GM12878 (cell line): ENCODE results near the gene CALML4.

ENCODE experiments used
- CHD1 ChIP-seq: IDR thresholded peaks from 2 replicates; pipeline ENCODE4 v1.6.1; 2012; ENCODE audit warnings: low read depth, low read length, improper control_type of control experiment
- CHD4 ChIP-seq: fragments of 200-600 bp; sonication (generic); IDR thresholded peaks from 2 replicates; pipeline ENCODE4 v1.6.1; 2016; ENCODE audit warnings: mild to moderate bottlenecking
- POLR2A ChIP-seq: IDR thresholded peaks from 2 replicates; pipeline ENCODE4 v1.6.1; 2011; ENCODE audit warnings: low read depth, mild to moderate bottlenecking, low read length
- POLR2AphosphoS5 ChIP-seq: IDR thresholded peaks from 2 replicates; pipeline ENCODE4 v1.6.1; 2011; ENCODE audit warnings: mild to moderate bottlenecking, low read length, inconsistent platforms
- TARDBP ChIP-seq: IDR thresholded peaks from 2 replicates; pipeline ENCODE4 v1.6.1; 2016; ENCODE audit warnings: borderline replicate concordance
- ZNF274 ChIP-seq: IDR thresholded peaks from one replicate; pipeline ENCODE4 v1.8.0; 2011; ENCODE audit not compliant: insufficient read length, insufficient read depth
- TF ChIP-seq, protein P1 (sequence below), 3 experiments: IDR thresholded peaks in 2 of 3; conservative IDR thresholded peaks in 1 of 3; 2 replicates each; pipeline ENCODE4 v1.5.1; 2011; ENCODE audit warnings: low read depth in 3 of 3, low read length in 3 of 3, mild to moderate bottlenecking in 3 of 3, control low read depth in 2 of 3, moderate library complexity in 2 of 3, inconsistent platforms in 1 of 3, mixed read lengths in 1 of 3; ENCODE audit not compliant: control insufficient read depth in 2 of 3, insufficient read depth in 1 of 3; ENCODE audit errors: extremely low read depth in 1 of 3
- TF ChIP-seq, protein P2 (sequence below): fragments of 450-650 bp; conservative IDR thresholded peaks from 2 replicates; pipeline ENCODE4 v1.6.1; 2017; ENCODE audit warnings: mild to moderate bottlenecking, moderate library complexity
- TF ChIP-seq, protein P3 (sequence below): IDR thresholded peaks from 2 replicates; pipeline ENCODE4 v1.6.1; 2012; ENCODE audit warnings: mild to moderate bottlenecking, low read depth, low read length

DNA sequence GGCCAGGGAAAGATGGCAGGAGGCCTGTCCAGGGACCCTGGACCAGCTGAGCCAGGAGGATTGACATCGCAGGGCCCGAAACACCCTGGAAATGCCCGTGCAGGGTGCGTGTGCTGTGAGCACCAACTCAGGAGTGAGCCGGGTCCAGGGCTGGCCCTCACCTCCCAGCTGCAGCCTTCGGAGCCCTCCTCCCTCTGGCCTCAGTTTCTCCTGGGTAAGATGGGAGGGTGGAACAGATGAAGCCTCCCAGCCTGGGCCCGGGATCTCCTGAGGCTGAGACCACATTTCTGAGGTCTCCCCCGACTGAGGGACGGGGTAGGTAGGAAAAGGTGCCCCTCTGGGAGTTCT is 5.3 kb upstream of the CALML4 start:
- TF ChIP-seq TARDBP (no peak), POLR2AphosphoS5 (no peak), ZNF274 (no peak), POLR2A (peak; percentile 16; the same call in 1 of the 2 replicates), CHD4 (no peak), CHD1 (no peak)
- TF ChIP-seq, protein P1, sequence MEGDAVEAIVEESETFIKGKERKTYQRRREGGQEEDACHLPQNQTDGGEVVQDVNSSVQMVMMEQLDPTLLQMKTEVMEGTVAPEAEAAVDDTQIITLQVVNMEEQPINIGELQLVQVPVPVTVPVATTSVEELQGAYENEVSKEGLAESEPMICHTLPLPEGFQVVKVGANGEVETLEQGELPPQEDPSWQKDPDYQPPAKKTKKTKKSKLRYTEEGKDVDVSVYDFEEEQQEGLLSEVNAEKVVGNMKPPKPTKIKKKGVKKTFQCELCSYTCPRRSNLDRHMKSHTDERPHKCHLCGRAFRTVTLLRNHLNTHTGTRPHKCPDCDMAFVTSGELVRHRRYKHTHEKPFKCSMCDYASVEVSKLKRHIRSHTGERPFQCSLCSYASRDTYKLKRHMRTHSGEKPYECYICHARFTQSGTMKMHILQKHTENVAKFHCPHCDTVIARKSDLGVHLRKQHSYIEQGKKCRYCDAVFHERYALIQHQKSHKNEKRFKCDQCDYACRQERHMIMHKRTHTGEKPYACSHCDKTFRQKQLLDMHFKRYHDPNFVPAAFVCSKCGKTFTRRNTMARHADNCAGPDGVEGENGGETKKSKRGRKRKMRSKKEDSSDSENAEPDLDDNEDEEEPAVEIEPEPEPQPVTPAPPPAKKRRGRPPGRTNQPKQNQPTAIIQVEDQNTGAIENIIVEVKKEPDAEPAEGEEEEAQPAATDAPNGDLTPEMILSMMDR (IDR thresholded peaks at IDR 0.05 in 2 of 3, conservative IDR thresholded peaks at IDR 0.05 in 1 of 3; ENCODE audit: control insufficient read depth in 2 of 3, extremely low read depth in 1 of 3, insufficient read depth in 1 of 3, low read depth in 3 of 3, low read length in 3 of 3), result no peak
- TF ChIP-seq, protein P2, sequence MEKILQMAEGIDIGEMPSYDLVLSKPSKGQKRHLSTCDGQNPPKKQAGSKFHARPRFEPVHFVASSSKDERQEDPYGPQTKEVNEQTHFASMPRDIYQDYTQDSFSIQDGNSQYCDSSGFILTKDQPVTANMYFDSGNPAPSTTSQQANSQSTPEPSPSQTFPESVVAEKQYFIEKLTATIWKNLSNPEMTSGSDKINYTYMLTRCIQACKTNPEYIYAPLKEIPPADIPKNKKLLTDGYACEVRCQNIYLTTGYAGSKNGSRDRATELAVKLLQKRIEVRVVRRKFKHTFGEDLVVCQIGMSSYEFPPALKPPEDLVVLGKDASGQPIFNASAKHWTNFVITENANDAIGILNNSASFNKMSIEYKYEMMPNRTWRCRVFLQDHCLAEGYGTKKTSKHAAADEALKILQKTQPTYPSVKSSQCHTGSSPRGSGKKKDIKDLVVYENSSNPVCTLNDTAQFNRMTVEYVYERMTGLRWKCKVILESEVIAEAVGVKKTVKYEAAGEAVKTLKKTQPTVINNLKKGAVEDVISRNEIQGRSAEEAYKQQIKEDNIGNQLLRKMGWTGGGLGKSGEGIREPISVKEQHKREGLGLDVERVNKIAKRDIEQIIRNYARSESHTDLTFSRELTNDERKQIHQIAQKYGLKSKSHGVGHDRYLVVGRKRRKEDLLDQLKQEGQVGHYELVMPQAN, result no peak
- TF ChIP-seq, protein P3, sequence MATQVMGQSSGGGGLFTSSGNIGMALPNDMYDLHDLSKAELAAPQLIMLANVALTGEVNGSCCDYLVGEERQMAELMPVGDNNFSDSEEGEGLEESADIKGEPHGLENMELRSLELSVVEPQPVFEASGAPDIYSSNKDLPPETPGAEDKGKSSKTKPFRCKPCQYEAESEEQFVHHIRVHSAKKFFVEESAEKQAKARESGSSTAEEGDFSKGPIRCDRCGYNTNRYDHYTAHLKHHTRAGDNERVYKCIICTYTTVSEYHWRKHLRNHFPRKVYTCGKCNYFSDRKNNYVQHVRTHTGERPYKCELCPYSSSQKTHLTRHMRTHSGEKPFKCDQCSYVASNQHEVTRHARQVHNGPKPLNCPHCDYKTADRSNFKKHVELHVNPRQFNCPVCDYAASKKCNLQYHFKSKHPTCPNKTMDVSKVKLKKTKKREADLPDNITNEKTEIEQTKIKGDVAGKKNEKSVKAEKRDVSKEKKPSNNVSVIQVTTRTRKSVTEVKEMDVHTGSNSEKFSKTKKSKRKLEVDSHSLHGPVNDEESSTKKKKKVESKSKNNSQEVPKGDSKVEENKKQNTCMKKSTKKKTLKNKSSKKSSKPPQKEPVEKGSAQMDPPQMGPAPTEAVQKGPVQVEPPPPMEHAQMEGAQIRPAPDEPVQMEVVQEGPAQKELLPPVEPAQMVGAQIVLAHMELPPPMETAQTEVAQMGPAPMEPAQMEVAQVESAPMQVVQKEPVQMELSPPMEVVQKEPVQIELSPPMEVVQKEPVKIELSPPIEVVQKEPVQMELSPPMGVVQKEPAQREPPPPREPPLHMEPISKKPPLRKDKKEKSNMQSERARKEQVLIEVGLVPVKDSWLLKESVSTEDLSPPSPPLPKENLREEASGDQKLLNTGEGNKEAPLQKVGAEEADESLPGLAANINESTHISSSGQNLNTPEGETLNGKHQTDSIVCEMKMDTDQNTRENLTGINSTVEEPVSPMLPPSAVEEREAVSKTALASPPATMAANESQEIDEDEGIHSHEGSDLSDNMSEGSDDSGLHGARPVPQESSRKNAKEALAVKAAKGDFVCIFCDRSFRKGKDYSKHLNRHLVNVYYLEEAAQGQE, result no peak
